ENCODE data around the gene HDAC9.

HDAC9 gene

DNA sequence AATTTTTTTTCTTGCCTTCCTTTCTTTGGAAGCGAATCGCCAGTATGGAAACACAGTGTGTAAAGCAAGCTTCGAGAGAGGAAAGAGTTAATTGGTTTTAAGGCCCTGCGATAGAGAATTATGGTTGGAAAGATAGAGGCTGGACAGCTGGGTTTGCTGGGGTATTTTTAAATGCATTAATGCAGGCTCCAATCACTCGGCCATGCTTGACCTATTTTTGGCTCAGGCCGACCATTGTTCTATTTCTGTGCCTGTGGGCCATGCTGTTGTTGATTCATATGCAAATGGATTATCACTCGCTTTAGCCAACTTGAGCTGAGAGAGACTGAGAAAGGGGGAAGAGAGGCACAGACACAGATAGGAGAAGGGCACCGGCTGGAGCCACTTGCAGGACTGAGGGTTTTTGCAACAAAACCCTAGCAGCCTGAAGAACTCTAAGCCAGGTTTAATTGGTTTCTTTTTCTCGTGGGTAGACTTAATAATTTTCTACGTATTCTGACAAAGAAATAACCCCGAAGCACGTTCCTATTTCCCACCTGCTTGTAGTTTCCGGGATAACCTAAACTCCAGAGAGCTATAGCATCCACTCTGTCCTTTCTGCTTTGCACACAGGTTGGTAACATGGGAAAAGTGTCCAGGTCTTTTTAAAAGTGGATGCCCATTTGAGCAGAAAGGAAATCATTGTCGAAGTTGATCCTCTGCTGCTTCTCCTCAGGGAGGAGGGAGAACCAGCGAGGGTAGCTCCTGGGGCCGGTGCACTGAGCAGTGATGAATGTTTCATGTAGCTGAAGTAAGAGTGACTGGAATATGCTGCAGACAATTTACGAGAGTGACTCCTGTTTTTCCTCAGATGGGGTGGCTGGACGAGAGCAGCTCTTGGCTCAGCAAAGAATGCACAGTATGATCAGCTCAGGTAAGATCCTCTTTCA is at the start of gene HDAC9:
Gene HDAC9, plus strand, starts transcription at position 338 of the 929 bp plus-strand sequence. Its CDS starts 554 bp downstream, at position 892.
- DNase-seq = no peak

GRCh38 chr7:18445916-18446520 is 49.5 kb upstream of the HDAC9 start:
- DNase-seq = no peak

- no peak for DNase-seq
Observed at GRCh38 chr7:18450019-18450418, 45.5 kb upstream of the HDAC9 start.

DNA sequence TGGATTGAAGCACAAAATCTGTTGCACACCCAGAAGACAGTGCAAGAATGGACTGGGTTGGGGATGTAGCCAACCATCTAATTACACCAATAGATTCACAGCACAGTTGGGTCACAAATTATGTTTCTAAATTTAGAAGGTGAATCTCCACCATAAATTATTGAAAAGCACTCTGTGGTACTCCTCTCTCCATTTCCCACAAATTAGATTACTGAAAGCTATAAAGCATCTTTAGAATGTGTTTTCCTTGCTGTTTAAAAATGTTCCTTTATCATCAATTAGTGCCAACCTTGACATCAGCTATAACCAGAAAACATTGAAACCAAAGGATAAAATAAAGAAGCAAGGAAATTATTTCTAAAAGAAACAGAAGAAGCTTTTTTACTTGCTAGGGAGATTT is 39.9 kb upstream of the HDAC9 start:
- no peak for DNase-seq

DNA sequence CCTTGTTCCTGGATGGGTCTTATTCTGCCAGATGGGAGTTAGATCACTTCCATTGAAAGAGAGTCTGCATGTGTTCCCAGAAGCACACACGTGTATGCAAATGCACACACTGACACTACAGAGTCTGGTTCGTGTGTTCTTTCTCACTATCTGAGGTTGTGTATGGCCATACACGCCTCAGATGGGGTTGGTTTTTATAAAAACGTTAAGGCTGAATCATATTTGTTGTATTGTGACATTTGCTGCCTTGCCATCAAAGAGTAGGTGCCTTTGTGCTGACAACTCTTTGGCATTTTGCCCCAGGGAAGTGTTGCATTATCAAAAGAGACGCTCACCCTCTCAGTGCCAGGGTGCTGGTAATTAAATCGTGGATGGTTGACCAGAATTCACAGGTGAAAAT is 37.7 kb upstream of the HDAC9 start:
- peak; percentile 63 for DNase-seq

DNA sequence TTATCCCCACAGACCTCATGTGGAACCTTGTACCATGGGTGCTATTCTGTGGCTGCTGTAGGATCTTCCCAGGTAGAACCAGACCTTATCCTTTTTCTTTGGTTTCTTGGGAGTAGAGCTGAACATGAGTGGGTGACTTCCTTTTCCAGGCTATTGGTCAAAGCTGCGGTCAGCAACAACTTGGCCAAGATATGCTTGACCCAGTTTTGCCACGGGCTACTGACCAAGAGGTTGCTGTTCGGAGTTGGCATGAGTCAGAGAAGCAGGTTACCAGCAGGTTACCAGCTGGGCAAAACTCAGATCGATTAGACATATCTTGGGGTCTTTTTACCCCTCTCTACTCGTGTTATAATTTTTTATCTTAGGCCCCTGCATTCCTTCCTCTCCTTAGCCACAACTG is 36.7 kb upstream of the HDAC9 start:
- no peak for DNase-seq

DNA sequence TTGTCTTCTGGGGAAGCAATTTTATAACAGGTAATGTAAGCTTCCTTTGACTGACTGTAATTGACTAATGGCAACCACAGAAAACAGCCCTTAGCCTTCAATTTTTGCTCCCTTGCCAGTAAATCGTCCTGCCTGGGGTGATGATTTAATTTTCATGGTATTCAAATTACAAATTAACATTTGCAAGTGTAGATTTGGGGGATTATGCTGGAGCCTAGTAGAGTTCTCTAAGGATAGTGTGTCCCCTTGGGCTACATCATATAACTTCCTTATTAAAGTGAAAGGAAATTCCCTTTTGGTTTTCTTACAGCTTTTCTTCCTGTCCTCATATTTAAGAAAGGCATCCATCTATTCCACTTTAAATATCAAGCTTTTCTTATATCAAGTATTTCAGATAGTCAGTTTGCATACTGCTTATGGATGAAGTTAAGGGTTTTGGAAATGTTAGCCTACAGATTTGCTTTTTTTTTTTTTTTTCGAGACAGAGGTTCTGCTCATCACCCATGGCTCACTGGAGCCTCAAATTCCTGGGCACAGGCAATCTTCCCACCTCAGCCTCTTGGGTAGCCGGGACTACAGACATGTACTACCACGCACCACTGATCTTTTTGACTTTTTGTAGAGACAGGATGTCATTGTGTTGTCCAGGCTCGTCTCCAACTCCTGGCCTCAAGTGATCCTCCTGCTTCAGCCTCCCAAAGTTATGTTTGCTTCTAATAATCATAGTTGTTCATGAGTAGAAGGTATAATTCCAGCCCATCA is 35.9 kb upstream of the HDAC9 start:
- DNase-seq = no peak

GRCh38 chr7:18461785-18462467 is 33.6 kb upstream of the HDAC9 start:
- DNase-seq = no peak

GRCh38 chr7:18464830-18465229 is 30.7 kb upstream of the HDAC9 start:
- no peak for DNase-seq

DNA sequence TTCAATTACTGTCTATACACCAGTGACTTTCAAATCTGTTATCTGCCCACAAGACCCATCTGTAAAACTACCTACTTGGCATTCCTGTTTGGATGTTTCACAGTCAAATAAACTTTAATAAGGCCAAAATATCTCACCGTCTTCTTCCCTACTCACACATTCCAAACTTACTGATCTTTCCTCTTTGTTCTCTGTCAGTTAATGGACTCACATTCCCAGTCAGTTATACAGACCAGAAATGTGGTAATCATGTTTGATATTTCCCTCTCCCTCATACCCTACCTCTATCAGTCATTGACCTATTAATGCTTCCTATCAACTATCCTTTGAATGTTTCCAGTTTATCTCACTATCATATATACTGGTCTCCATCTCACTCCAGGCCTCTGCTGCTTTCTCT is 28.5 kb upstream of the HDAC9 start:
- no peak for DNase-seq

- DNase-seq = no peak
Observed at GRCh38 chr7:18468795-18469194, 26.8 kb upstream of the HDAC9 start.

DNA sequence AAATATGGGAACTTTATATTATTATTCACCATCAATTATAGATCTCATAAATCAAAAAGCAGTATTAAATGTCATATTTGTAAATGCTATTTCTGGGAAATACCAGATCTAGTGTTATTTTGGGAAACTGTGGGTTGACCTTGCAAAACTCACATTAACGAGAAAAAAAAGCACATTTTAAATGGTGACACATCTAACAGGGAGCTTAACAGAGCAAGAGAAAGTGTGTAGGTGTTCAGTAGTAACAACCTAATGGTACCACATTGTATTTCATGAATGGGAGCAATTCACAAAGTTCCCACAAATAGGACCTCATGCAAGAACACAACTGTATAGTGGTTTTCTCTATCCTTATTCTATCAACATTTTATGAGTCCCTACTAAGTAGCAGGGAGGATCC is 26.2 kb upstream of the HDAC9 start:
- no peak for DNase-seq

- DNase-seq = no peak
Observed at GRCh38 chr7:18471476-18472160, 23.9 kb upstream of the HDAC9 start.

DNA sequence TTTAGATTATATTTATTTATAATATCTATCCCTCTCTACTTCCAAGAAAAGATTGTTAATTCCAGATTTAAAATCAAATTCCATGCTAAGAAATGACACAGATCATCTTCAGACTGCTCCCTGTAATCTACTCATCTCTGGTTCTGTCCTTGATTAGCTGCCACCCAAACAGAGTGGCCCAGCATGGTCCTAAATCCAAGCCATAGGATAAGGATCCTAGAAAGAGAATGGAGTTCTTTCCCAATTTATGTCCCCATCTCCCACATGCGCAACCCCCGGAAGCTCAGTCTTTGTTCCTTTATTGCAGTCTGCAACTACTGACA is 23.4 kb upstream of the HDAC9 start:
- no peak for DNase-seq

DNA sequence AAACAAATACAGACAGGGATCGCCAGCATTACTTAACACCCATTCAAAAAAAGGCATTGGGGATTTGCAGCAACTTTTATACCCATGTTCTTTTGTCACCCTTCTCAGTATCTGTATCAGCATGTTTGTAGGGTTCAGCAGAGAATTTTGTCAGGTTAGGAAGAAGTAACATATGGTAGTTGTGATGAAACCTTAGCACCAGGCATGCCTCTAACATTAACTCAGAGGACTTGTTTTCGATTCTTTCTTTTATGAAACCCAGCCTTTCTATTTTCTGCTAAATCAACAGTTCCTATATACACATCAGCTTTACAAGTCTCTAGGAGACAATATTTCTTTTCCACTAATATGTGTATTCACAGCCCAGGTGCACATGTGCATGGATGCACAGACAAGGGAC is 22.4 kb upstream of the HDAC9 start:
- DNase-seq = no peak

DNA sequence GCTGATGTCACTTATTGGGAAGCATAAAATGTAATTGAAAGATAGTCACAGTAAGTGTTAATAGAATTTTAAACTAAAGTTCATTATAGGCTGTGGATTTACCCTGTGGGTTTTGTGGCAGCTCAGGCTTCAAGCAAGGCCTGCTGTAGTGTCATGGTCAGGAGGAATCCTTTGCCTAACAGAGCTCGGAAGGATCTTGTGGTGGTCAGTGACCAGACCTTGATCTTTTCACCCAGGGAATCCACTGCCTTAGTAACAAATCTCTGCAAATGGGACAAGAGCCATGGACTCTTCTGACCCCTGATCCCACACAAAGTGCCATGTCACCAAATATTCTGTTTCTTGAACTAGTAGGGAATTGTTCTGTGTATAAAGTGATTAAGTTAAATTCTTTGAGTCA is 20.6 kb upstream of the HDAC9 start:
- DNase-seq = no peak

GRCh38 chr7:18475488-18475887 is 20.1 kb upstream of the HDAC9 start:
- DNase-seq = no peak

DNA sequence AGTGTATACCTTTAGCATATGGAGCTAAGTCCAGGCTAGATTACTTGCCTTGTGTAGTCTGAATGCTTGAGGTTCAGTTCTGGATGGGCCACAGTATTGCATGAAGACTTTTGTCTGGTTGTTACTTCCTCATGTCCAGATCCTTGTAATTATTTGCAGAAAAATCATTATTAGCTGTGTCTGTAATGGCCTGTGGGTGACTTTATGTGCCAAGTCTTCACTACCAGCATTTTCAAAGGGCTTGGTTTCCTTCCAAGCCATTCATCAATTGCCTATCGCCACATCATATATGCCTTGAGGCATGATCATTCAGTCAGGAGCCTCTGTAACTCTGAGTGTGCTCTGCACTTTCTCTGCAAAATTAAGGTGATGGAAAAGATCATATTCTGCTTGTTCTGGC is 13.8 kb upstream of the HDAC9 start:
- DNase-seq = no peak

DNA sequence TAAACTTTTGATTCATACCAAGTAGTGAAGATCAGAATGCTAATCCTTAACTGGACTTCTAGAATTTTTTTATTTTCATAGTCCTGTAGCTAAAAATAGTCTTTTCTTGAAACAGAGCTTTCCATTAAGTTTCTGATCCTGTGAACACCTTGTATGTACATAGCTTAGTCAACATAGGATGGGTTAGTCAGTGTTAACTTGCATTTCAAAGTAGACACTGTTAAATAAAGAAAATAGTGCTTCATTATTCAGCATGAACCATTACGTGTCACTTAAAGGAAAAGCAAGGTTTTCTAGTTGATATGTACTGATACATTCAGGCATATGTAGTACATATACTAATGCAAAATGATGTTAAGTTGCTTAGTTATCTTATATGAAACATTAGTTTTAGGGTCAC is 7.5 kb upstream of the HDAC9 start:
- no peak for DNase-seq

DNA sequence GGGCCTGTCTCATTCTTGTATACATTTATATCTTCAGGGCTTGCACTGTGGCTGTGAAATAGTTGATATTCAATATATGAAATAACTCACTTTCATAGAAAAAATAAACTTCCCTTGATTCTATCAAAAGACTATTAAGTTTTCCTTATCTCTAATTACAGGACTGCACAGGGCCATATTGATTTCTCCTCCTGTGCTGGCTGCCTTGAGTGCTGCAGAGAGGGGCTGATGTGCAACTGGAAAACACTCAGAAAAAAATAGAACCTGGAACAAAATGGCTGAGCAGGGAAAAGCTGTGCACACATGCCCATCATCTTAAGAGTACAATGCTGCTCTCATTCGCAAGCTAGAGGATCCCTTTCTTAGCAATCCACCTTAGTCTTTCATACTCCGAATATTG is 5.9 kb upstream of the HDAC9 start:
- DNase-seq = no peak

DNA sequence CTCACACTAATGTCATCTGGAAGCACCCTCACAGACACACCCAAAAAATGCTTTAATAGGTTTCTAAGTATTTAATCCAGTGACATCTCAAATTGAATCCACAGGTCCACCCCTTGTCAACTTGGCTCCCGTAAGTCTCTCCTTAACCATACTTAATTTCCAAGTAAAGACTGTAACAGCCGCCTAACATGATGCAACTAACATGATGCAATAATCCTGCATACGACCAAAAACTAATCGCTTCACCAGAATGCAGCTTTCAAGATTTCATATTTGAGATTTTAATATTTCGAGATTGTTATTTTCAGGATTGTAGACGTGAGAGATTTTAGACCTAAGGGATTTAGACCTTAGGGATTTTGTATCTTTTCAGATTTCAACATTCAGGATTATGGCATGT is 3.7 kb upstream of the HDAC9 start:
- DNase-seq = no peak

DNA sequence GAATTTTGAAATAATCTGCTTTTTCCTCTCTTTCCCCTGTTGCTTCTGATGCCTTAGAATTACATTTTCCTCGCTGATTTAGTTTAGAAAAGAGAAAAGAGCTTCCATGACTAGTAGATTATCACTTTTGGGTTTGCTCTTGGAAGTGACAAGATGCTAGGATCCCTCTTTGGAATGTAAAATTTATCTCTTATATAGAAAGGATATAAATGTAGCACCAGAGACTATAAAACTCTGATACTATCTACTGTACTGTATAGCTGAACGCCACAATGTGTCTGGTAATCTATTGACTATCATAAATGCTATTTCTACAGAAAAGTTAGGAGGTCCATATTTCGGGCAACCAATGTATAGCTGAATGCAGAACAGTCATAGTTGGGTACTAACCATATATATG is 1.1 kb upstream of the HDAC9 start:
- no peak for DNase-seq

Measured in NCI-H2171 treated with DMSO at 0.1 percent for 48 hours (cell line).